Fibroblast of skin of back (primary cell): ENCODE measurements around the gene FAM124A.

ENCODE experiments used
- DNase-seq: peaks from one replicate; pipeline ENCODE4 v3.0.0-alpha.2; 2013

The FAM124A gene

DNA sequence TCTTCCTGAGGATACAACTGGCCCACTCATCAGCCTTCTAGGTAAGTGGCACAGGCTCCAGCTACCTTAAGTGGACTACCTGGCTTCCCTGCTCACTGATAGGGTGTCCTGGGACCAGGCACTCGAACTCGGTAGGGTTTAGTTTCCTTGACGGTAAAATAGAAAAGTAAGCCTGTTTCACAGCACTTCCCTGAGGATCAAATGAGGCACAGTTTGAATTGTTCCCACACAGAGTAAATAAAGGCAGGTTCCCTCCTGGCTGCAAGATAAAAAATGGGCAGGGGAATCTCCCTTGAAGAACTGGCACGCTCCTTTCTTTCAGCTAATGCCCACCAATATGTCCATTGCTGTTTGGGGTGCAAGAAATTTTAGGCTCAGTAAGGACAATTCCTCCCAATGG is 1.1 kb upstream of the FAM124A start:
- DNase-seq, result no peak

DNA sequence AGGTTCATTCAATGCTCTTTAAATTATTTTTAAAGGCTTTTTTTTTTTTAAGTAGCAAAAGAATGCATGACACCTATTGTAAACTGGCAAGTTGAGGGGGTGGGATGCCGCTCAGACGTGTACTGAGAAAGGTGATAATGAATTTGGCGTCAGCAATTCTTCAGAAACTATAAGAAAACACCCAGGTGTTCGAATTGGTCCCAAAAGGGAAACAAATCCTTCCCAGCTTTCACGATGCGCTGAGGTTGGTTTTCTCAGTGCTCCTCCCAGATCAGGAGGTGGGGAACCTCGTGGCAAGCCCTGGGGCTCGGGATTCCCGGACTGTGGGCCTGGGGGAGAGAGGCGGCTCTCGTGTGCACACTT is 543 bp upstream of the FAM124A start:
- DNase-seq, result no peak

DNA sequence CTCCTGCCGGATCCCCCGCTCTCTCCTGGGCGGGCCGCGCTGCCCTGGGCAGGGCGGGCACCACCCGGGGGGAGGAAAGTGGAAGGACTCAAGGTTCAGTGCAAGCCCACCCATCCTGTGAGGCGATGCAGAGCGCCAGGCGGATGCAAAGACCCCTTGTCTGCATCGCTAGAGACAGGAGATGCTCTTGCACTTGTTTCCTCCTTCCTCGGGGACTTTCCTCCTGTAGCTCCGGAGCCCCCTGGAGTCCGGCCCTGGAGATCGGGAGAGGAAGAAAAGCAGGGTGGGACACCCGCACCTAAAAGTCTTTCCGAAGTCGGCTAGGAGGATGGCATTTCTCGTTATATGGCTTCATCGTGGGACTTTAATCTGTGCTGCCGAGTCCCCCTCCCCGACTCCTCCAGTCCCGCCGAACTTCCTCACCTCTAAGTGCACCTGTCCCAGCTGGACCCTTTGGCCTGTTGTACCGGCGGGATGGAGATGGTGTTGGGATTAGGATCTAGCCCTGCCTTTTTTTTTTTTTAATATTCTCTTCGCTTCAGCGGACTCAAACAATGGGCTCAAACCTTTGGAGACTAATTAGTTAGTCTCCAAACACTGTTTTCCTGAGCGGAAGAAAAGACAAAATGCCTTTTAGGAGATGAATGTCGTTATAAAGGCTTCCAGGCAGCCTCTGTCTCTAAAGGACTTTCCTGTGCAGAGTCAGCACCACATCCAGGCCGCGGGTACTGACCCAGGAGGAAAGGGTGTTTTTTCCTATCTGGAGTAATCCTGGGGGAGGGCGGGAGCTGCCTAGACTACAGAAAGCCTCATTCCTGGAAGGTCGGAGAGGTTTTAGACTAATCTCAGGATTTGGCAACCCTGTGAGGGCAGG is 725 bp downstream of the FAM124A start:
- DNase-seq, result no peak

DNA sequence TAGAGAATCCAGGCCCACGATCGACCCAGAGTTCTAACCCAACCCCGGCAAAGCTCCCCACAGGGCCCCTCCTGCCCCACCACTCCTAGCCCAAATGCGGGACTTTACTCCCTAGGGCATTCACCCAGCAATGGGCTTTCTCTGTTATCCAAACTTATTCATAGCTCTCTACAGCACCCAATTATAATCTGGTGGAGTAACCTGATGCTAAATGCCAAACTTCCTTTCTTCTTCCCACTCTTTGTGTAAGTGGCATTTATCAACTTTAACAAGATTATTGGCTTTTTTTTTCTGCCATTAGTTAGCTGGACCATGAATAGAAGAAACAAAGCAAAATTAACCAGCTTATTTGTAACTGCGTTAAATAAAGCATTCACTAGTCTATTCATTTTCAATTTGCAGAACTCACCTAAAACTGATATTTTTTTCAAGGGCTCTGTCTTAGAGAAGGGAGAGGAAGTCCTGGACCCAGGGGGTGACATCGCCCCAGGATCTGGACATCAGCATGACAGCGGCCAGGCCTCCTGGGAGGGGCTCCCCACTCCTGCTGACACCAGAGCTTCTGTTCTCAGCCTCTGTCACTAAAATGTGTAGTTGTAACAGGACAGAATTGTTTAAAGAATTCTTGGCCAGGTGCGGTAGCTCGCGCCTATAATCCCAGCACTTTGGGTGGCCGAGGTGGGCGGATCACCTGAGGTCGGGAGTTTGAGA is 1.5 kb downstream of the FAM124A start:
- DNase-seq, result no peak

DNA sequence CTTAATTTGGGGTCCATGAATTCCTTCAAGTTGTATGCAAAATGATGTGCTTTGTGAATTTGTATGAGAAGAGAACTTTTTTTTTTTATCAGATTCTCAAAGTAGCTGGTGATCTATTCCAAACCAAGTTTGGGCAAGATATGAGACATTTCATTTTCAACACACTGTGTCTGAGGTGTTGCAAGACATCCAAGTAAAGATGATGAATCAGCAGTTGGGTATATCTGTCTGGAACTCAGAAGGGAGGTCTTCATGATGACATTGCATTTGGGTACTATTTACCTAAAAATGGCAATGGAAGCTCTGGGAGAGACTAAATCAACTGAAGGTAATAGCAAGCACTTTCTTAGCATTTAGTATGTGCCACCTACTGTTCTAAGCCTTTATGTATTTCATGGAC is 2.8 kb downstream of the FAM124A start:
- DNase-seq, result no peak

DNA sequence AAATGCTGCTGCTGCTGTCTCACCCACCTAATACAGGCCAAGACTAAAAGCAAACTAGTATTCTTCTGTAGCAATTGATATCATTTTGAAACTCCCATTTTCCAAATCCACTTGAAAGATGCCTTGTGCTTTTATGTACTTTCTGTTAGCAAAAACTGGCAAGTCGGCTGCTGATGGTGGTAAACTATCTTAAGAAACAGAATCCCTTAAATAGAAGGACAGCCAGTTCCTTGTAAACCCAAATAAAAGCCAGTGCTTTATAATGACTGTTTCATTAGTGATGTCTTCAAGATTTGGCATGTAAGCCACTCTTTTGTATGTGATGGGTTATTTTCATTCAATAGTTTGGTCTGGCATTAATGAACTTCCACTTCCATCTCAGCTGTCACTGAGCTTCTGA is 5.2 kb downstream of the FAM124A start:
- DNase-seq, result no peak

DNA sequence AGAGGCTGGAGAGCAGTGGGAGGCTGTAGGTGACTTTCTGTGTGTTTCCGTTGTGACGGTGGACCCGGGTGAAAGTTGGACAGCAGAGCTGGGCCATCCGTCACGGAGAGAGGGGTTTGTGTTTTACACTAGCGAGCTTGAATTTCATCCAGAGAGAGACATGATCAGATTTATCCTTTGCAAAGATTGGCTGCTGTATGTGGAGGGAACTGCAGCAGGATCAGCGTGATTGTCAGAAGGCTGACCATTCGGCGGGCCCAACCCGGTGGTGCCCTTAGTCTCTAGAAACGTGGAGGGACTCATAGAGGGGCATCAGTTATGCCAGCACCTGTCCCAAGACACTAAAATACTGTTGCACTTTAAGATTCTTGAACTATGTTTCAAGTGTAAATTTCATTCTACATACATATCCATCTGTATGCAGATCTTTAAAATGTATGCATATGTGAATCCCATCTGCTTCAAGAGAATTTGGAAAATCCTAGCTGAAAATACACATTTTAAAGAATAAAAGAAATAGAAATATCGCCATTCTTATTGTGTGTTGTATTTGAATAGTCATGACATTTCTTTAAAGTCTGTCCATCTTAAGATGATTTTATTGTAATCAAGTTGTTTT is 7.0 kb downstream of the FAM124A start:
- no peak for DNase-seq

DNA sequence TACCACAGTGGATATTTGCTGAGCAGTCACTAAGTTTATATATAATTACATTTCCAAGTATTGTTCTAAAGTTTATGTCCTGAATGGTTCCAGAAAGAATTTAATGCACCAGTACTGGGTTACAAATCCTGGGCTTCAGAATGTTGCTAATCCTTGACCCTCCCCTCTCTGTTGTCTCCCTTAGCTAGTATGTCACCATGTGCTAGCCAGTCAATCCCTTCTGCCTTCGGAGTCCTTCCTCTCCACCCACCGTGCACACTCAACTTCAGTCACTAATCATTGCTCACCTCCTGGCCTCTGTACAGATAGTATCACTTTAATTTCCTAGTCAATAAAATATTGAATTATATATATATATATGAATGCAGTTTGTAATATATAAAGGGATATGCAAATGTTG is 7.5 kb downstream of the FAM124A start:
- DNase-seq, result no peak

DNA sequence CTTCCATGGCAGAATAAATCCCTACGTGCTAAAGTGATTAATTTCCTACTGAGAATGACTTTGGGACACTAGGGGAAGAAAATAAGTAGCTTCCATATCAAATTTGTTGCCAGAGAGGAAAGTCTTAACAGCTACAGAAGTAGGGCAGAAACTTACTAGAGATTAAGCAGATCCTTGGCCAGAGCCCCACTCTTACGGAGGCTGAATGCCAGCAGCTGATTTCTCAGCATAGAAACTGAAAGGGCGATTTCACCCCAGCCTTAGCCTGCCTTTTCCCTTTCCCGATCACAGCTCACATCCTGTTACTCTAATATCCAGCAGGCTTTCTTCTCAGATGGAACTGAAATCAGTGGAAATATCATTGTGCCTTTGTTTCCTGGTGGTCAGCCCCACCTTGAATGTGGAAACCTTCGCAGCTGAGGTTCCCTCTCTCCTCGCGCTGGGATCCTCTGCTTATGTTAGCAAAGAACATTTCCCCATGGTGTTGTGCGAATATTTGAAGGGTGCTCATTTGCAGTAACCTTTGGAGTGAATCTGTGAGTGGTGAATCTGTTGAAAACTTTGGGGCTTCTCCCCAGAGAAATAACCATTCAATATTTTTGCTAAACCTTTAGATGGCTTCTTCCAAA is 8.4 kb downstream of the FAM124A start:
- DNase-seq, result no peak

DNA sequence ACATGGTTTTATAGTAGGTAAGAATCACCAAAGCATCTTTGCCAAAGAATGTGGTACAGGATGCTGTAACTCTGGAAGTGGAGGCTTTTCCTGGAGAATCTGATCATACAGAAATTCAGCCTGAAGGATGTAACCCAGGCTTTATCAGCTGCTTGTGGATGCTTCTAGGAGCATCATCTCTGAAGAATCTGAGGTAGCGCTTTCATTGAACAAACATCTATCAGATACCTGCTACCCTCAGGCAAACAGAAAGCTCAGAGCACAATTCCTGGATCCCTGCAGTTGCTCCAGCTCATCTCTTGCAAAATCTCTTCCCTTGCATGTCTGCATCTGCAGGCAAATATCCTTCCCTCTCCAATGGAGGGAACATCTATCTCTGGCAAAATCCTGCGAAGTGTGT is 9.3 kb downstream of the FAM124A start:
- DNase-seq, result no peak

DNA sequence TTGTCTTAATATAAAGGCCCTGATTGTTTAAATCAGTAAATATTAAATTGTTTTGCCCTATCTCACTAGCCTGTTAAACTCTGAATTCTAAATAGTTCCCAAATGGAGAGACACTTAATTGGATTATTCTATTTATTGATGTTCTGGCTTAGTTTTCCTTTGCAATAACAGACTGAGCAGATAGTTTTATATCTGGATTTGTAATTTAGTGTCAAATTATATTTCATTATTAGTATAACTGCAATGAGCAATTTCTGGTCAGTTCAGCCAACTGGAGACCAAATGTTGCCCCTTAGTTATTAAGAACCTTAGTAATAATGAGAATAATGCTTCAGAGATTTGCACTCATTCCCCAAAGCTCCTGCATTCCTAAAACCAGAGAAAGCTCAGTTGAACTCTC is 10.1 kb downstream of the FAM124A start:
- DNase-seq, result no peak

DNA sequence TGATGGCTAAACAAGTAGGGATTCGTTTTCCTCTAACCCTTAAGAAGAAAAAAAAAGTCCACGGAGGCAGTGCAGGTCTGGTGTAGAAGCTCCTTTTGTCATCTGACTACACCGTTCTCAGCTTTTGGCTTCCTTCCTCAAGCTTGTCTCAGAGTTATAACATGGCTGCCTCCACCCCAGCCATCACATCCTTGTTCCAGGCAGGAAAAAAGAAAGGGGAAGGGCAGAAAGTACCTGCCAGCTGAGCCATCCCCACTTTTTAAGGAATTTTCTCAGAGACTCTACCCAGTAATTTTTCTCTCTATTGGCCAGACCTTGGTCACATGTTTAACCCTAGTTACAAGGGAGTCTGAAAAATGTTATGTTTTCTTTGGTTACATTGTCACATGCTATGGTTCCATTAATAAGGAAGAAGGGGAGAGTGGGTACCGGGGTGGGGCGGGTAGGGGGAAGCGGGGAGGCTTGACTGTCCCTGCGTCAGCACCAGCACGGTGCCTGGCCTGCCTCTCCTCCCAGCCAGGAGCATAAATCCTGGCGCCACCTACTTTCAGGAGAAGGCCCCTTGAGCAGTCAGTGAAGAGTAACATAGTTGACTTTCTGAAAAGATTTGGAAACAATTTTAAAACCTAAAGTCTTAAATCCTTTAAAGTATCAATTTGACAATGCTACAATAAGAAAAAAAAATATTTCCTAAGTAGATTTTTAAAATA is 11.1 kb downstream of the FAM124A start:
- DNase-seq, result no peak

DNA sequence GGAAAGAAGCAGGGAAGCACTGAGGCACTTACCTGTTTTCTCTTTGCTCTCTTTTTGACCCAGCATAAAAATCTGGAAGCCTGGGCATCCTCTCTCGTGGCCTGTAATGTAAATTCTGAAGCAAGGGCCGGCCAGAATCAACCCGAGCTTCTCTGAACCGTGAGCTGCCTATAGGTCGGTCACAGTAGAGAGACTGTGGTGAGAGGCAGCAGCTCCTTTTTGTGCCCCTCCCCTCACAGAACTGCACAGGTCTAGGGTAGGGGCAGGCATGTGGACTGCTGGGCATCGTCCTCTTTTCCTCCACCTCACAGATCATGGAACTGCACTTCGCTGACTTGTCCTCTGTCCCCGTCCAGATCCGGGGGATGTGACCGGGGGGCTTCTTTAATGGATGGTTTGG is 12.5 kb downstream of the FAM124A start:
- DNase-seq, result no peak

DNA sequence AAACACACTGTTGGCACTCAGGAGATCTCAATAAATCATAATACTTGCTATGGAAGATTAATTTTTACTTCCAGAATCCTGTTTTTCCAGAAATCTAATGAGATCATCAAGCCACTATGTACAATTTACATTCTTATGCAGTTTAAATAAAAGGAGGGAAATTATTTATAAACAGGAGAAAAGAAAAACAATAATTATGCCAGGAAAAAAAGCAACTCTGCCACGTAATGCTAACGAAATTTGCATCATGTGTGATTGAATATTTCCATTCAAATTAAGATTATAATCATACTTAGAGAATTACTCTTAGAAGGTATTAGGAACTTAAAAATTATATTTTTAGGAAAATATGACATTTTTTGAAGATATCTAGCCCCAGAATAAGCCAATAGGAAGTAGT is 13.0 kb downstream of the FAM124A start:
- DNase-seq, result no peak

DNA sequence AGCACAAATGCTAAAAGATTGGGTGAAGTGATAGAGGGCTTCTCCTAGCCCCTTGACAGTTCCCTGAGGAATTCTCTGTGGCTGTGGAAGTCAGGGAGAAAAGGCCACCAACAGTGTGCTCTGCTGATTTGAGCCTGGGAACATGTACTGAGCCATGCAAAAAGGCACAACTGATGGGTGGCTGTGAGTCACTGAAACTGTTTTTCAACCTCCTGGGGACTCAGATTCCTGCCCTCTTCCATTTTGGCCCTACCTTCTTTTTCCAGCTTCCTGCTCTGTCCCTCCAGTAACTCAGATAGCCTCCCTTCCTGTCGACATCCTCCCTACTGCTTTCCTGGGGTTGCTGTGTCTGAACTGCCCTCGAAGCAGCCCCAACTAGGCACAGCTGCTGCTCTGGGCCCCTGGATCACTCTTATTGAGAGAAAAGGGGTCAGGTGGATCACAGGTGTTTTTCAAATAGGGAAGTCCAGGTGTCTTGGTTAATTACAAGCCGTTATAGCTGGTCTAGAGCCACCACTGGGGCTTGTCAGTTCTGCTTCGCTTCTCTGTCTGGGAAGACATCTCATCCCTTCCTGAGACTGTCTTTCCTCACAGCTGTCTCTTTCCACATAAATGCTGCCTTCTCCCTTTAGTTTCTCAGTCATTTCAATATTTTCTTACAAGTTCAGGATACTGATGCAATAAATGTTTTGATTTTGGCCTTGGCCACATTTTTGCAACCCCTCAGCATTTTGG is 13.7 kb downstream of the FAM124A start:
- peak; percentile 46 for DNase-seq

DNA sequence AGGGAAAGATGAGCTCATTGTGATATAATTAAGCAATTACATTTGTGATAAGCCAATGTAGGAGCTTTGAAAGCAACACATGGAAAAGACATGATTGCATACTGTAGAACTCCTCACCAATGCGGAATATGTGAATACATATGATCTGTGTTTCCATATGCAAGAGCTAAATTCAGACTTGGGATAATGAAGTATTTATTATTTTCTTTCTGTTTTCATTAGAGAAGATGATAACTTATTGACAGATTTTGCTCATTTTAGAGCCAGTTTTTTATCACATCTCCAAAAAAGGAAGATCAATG is 14.2 kb downstream of the FAM124A start:
- no peak for DNase-seq

DNA sequence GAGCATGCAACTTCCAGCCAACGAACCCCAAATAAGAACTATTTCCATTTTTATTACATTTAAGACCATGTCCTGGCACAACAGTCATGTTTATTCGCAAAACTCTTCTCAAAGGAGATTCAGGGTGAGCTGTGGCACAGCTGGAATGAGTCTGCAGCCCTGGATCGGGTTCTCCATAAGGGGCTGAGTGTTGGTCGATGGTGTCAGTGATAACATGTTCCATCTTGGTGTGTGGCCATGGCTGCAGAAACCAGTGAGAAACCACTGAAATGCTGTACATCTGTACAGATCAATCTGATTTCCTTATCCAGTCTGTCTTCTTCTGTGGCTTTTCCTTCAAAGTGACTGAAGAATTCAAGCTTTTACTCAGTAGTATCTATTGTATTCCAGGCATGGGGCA is 15.2 kb downstream of the FAM124A start:
- no peak for DNase-seq

DNA sequence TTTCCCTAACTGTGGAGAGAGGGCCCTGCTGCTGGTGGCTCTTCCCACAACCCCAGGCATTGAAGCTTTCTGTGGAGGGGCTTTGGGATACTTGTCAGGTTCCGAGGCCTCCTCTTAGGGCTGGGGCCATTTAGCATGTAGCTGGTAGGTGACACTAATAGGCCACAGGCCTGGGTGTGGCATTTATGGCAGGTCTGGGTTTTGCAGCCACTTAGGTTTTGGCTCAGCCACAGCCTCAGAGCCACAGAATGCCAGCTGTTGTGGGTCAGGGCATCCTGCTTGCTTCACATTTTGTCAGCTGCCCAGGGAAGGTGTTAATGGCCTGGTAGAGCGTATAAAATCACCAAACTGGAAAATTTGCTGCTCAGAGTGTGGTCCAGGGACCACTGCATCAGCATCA is 15.7 kb downstream of the FAM124A start:
- no peak for DNase-seq

DNA sequence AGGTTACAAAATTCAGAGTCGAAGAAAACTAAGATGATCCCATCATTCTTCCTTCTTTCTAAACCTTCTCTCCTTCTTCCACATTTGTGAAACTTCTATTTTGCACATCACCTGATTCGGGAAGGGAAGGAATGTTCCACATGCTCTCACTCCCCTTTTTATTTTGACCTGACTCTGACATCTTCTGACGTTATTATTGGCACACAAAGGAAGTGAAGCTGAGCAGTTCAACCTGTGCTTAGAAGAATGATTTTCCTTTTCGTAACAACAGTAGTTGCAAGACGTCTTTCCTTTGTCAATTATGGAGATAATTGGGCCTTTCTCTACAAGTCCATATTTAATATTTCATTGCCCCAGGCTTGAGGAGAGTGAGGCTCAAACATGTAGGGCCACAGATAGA is 18.0 kb downstream of the FAM124A start:
- no peak for DNase-seq

DNA sequence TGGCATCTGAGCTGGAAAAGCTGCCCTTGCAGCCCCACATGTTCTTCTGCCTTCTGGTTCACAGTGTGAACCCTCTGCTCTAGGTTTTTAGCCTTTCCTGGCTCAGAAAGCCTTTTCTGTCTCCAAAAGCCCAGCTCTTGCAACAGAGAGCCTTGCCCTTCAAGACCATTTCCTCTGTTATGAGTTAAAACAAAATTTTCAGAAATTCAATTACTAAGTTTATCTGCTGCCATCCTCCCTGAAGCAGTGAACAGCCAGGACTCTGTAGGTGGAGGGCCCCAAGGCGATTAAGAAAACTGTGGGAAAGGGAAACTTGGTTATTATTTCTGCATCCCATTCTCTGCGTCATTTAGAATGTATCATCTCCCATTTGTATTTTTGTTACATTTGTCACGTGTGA is 18.8 kb downstream of the FAM124A start:
- no peak for DNase-seq

DNA sequence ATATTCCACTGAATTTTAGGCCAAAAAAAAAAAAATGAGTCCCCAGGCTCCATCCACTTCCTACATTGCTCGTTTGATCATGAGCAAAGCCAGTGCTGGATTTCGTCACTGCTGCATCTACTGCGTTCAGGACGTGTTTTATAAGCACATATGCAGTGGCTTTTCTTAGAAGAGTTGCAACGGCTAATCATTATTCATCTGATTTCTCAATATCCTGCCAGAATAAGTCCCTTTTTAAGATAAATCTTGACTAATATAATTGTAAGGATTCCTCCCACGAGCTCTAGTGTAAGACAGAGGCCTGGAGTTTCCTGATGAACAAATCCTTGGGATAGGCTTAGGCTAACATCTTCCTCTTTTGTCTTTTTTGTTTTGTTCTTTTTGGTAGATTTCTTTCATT is 19.5 kb downstream of the FAM124A start:
- DNase-seq, result no peak

DNA sequence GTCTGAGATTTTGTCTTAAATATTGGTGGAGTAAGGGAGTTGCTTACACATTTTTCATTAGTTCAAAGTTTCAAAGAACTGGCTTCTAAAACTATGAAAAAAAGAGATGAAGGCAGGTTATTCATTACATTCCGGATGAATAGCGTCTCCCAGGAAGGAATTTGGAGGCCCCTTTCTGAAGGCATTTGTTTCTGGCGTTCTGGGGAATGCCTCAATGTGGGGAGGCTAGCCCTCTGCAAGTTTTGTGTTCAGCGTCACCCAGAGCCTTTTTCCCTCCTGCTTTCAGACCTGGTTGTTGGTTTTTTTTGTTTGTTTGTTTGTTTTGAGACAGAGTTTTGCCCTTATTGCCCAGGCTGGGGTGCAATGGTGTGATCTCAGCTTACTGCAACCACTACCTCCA is 21.0 kb downstream of the FAM124A start:
- no peak for DNase-seq
